Measurements from ENCODE around the gene TSPOAP1.
"Not testable (repeated sequence)": the region's sequence is repeated elsewhere in the genome, so short reads cannot be mapped to it uniquely, and the experiment has no call there.

The TSPOAP1 gene

DNA sequence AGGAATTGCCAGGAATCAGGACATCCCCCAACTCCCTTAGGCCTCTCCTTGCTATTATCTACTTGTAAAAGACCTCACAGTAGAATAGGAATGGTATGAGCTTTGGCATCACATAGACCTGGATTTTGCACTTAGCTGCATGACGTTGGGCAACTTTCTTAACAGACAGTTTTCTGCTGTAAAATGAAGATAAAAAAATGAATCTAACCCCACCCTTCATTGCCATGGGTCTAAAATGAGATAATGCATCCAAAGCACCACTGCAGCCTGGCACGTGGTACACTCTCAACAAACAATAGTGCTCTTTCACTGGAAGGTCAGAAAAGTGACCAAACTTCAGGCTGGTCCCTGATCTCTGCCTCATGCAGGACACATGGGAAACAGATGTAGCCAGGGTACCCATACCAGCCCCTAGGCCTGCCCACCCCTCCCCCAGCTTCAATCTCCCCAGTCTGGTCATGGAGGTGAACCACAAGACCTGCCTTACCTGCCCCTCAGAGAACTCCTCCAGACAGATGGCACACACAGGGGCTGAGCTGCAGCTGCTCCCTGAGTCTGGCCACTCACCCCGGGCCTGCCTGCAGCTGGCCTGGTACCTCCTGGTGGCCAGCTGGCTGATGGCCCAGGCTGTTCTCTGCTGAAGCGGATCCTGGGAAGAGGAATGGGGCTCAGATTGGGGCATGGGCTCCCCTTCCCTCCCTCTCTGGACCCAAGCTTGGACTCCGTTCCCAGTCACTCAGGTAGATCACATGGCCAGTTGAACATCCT, 31.9 kb upstream of the TSPOAP1 start:
- DNase-seq = no peak

DNA sequence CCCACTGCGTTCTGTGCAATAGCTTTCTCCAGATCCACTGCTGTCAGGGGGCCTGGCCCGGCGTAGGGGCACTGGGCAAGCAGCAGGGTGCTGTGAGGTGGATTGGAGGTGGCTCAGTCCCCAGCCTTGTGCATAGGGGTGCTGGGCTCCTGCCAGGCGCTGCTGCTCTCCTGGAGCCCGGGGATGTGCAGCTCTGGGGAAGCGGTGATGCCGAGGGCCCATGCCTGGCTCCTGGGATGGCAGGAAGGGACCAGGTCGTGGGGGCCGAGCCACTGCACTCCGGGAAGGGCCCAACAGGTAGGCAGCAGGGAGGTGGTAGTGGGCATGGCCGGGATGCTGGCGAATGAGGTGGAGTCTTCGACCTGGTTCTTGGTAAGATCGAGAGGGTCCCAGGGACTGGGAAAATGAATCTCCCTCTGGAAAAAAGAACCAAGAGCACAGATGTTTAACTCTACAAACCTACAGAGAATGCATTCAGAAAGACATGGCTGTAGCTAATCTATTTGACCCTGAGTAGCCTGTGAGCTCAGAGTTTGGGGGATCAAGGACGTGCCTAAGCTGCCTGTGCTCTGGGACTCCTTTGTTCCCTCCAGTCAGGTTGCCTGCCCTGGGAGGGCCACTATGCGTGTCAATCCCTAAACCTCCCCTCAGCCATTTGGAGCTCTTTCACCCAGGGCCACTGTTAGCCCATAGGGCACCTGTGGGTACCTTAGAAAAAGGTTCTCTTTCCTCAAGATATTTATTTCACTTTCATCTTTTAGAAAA, 30.0 kb upstream of the TSPOAP1 start:
- DNase-seq = no peak

DNA sequence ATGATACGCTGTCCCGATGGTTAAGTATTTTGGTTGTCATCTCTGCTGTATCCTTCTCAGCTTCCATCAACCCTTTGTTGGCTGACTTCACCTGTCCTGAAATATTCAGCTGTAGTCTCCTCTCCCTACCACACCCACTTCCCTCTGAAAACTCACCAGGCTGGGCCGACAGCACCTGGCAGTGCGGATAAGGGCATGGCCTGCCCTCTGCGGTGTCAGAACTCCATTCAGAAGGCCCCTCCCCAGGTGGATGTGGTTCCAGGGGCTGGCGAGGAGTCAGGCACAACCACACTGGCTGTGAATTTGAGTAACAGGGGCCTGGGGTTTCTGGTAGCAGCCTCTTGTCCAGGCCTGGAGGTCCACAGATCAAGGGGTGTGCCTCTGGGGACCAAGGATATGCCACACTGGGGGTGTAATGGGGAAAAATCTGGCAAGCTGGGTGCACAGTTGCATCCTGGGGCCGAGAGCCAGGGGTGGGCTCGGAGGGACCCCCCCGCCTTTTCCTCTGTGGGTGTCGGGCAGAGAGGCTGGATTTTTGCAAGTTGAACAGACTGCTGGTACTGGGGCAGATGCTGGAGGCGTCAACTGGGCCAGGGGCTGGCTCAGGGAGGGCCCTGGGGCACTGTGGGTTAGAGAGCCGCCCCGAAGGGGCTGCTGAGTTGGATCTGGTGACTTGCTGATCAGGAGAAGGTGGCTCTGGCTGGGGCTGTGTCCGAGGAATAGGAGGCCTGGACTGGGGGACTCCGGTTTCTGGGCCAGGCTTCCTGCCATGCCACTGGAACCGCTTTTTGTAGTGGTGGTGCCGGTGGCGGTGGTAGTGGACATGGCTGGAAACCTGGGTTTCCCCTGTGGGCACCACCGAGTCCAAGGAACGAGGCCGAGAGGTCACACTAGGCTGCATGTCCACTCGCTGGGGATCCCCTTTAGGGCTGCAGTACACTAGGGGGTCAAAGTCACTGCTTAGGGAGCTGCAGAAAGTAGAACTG, 29.0 kb upstream of the TSPOAP1 start:
- DNase-seq = no peak

DNA sequence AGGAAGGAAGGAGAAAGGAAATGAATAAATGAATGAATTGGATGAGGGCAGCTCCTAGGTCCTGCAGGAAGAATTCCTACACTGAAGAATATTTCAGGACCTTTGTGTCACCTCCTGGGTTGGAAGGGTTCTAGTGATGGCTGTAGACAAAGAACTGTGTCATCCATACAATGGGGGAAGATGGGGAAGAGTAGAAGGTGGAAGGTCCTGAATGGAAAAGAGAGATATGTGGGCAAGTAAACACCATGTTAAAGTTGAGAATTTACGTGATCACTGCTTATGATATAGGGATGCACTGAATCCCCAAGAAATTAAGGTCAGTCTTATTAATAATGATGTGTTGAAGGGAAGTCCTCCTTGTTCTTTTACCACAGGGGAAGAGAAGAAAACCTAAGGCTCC, 27.6 kb upstream of the TSPOAP1 start:
- no peak for DNase-seq

DNA sequence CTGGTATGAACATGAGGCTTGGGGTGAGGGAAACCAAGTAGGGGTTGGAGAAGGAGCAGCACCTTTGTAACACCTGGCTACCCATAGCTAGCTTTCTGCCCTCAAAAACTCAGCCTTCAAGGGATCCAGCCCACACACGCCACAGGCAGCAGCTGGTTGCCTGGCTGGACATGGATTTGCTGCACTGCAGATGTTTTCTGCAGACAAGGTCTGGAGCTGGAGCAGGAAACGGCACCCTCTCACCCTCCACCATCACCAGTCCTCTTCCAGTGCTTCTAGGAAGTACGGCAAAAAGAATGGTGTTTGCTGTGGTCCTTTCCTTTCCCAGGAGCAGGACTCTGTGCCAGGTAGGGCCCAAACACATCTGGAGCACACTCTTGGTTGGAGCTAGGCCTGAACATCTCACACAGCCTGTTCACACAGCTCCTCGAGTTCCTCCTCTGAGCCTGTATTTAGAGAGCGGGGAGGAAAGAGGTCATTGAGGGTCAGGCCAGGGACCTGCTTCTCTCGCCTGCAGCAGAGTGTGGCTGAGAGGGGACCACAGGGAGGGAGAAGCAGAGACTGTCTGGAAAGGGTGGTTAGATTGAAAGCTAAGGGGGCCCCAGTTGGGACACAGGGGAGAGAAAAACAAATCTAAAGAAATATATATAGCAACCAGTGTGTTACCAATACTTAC, 26.1 kb upstream of the TSPOAP1 start:
- no peak for DNase-seq

DNA sequence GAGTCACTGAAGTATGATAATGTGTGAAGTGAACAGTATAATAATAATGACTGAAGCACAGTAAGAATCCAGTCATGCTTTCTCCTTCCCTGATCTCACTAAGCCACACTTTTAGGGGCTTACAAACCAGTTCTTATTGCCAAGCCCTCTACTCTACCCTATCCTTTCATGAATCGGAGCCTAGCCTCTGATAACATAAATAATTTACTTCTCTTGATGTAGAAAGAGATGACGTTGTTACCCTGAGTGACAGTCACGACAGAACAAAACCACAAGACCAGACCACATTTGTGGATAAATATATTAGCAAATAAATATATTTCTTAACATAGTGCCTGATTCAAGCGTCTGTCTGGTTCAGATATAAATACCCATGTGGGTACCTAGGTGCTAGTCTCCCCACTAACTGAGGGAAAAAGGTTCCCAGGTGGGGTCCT, 24.8 kb upstream of the TSPOAP1 start:
- DNase-seq = no peak

DNA sequence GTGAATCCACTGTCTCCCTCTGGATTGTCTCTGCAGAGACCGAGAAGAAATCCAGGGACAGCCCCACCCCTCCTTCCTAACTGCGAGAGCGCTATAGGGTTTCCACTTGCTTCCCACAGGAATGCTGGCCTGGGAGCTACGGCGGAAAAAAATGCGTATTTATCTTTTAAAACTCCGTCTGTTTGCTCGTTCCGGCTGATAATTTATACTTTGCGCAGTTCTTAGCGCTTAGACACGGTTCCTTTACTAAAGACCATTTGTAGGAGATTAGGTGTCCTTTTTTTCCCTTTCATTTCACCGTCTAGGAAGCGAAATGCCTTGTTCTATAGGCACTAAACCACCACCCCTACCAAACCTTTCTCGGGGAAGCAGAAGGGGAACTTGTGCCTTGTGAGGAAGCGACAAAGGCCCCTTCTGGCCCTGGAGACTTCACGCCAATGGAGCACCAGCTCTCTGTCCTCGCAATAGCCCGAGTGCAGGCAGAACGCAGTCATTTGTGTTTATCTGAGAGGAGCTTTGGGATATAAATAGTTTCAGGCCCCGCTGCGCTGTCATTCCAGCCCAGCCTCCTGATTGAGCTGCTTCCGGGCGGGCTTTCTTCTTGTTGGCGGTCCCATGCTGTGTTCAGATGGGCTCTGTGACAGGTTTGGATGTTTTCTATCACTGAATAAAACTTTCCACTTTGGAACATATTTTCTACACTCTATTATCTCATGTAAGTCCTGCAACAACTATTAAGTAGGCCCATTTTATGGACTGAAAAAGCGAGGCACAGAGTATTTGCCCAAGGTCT, 24.2 kb upstream of the TSPOAP1 start:
- DNase-seq = no peak

DNA sequence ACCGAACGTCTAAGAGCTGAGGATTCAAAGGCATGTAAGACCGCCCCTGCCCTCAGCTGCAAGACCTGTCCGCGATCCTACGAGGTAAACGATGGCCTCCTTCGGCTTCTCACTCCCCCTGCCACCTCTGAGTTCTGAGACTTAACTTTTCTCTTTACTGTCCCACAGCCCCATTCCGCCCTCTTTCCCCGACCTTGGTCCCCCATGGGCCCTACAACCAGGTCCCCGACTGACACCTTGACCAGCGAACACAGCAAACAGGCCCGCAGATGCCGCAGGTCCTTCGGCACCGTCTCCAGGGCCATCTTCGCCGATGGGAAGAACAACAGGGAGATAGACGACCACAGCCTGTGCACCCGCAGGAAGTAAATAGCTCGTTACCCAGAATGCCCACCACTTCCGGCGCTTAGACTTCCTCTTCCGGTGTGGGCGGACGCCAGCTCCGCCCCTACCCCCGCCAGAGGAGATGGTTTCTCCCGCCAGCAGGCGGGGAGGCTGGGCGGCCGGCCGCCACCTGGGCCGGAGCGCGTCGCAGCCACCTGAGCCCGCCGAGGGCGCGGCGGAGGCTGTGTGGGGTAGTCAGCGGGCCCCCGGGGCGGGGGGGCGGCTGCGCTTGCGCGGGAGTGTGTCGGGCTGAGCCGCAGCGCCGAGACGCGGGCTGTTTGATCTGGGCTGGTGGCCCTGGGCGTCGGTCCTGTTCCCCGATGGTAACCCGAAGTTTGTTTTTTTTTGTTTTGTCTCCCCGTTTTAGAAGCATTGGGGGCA, 23.4 kb upstream of the TSPOAP1 start, which contains the start of gene SUPT4H1:
TSS of gene SUPT4H1 (minus strand) at position 371 of the 765 bp plus-strand sequence. CDS start at position 305, 66 bp downstream.
- DNase-seq = peak; percentile 96

DNA sequence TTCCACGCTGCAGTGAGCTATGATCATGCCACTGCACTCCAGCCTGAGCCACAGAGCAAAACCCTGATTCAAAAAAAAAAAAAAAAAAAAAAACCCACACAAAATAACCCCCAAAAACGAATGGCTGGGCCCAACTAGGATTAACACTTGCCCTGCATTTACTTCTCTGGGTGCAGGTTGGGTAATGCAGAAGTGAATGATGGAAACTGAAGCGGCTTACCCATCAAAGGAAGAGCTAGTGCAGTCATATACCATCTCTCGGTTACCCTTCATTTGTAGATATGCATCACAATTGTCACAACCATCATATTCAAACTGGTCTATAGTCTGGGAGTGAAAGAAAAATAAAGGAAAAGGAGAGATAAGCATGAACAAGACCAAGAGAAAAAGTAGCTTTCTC, 22.6 kb upstream of the TSPOAP1 start:
- DNase-seq = no peak

DNA sequence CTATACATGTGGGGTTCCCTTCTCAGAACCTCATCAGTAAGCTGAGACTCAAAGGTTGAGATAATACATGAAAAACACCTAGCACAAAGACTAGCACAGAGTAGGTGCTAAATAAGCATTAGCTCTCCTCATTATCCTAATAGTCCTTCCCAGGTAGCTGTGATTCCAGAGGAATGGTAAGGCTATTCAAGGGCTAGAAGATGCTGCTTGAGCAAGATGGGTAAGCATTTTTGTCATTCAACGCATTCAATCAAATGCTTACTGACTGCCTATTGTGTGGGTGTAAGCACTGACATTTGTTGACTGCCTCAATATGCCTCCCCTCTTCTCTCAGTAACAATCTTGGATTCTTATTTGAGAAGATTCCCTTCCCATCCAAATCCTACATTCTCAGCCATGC, 19.4 kb upstream of the TSPOAP1 start:
- DNase-seq = no peak

DNA sequence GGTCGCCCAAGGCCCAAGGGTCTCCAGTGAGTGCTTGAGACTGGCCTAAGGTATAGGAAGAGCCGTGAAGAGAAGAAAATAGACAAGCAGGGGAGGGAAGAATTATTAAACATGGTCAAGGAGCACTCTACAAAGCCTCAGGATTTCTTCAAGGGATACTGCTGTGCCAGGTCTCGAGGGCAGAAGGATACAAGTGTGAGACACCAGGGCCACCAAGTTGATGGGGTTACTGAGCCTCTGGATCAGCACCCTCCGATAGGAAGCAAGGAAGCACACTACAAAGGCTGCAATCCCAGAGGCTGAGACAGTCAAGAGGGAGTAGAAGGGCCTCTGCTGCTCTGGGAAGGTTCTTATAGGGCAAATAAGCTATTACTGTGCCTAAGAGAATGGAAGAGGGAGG, 16.9 kb upstream of the TSPOAP1 start:
- no peak for DNase-seq

DNA sequence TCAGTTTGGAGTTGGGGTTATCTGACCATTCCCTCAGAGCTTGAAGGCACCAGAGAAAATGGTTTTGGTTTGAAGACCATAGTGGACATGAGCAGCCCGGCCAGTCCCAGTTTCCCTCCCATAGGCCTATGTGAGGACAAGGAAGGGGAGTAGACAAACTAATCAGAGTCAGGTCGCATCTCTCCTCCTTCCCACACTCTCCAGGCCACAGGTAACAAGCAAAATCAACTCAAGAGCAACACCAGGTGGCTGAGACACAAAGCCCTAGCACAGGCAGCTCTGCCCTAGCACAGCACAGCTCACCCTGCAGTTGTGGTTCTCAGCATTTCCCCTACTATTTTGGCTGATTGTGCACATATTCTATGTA, 16.2 kb upstream of the TSPOAP1 start:
- DNase-seq = no peak

DNA sequence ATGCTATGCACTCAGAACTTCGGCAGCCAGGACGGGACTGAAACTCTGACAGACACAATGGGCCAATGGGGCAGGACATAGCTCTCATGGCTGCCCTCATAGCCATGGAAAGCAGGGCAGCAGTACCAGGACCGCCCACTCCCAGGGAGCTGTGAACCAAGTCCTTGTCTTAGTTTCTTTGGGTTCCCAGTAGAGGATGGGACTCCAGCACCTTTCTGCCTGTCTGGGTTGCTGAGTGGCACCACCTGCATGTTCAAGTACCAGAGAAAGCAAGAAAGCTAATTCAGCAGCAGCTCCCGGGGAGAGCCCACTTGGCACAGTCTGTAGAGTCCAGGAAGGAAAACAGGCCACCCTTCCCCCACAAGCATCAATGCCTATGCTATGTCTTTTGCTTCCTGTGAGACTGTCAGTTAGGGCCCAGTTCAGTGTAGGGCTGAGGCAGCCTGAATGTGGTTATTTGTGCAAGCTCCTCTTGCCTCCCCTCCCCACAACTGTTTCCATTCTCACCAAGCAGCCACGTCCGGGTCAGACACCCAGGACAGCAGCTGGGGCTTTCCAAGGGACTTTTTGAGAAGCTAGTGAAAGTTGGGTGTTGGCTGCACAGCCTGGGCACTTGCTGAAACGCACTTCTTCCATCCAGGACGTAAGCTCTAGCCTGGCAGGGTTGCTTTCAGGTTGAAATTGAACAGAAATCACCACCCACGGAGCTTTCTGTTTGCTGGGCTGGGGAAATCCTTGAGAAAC, 15.6 kb upstream of the TSPOAP1 start:
- no peak for DNase-seq

DNA sequence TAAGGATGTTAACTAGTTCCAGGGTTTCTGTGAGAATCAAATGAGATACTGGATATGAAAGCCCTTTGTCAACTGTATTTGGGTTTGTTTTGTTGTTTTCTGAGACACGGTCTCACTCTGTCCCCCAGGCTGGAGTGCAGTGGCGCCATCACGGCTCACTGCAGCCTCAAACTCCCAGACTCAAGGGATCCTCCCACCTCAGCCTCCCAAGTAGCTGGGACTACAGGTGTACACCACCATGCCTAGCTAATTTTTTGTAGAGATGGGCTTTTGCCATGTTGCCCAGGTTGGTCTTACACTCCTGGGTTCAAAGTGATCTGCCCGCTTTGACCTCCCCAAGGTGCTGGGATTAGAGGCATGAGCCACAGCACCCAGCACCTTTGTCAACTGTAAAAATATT, 14.5 kb upstream of the TSPOAP1 start:
- no peak for DNase-seq

DNA sequence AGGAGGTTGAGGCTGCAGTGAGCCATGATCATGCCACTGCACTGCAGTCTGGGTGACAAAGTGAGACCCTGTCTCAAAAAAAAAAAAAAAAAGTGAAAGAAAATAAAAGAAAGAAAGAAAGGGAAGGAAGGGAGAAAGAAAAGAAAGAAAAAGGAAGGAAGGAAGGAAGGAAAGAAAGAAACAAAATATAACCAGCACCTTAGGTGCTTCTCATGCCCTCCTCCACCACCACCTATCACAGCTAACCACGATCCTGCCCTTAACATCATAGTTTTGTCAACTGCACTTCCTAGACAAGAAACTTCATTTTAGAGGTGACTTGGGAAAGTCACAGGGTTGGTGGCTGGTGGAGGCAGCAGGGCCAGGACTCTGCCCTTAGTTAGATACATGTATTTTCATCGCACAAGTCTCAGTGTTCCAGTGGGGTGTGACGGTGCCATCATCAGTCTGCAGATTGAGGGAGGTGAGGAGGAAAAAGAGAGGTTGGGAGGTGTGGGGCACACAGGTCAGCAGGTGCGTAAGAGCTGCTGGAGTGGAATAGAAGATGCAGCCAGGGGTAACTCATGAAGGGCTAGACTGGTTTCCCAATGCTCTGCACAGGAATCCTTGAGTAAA, 13.4 kb upstream of the TSPOAP1 start:
- DNase-seq = no peak

DNA sequence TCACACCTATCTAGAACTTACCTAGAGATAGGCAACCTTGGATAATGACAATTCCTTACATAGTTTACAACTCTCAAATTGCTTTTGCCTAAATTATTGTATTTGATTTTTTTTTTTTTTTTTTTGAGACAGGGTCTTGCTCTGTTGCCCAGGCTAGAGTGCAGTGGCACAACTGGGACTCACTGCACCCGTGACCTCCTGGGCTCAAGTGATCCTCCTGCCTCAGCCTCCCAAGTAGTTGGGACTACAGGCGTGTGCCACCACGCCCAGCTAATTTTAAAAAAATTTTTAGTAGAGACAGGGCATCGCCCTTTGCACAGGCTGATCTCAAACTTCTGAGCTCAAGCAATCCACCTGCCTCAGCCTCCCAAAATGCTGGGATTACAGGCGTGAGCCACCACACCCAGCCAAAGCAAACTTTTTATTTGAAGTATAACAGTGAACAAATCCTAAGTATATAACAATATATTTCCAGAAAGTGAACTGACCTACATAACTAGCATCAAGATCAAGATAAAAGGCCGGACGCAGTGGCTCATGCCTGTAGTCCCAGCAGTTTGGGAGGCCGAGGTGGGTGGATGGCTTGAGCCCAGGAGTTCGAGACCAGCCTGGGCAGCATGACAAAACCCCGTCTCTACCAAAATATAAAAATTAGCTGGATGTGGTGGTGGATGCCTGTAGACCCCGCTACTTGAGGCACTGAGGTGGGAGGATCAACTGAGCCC, 12.7 kb upstream of the TSPOAP1 start:
- not testable (repeated sequence) for DNase-seq

DNA sequence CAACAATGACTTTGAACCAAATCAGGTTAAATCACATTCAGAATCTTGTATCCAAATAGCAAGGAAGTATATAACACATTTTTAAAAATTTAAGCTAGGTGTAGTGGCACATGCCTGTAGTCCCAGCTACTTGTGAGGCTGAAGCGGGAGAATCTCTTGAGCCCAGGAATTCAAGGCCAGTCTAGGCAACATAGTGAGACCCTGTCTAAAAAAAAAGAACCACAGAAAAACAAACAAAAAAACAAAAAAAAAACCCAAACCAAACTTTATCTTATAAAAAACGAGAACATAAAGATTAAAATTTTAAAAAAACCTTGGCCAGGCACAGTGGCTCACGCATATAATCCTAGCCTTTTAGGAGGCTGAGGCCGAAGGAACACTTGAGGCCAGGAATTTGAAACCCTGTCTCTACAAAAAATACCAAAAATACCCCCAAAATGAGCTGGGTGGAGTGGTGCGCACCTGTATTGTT, 11.8 kb upstream of the TSPOAP1 start:
- DNase-seq = no peak

DNA sequence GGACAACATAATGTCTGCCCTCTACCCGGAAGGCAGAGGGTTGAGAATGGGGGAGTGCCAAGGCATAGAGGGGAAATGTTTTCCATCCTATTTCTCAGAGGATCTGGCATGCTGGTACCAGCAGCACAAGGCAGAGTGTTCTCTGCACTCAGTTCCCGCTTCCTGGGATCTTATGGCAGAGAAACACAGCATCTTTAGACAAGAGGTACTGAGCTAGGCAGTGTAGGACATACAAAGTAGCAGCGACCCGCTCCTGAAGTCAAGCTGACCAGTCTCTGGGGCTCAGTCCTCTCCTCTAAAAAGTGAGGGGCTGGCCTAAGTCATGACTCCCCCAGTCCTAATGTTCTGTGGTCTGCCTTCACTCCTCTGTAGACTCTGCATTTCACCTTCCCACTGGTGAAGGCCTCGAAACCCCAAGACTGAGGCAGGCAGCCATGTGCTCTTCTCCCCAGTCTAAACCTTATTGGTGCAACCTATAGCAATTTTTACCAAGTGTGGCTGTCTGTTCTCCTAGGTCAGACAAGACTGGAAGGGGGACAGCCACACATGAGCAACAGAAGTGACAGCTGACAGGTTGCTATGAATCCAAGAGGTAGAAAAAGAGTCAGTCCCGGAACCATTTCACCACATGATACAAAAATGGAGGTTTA, 11.3 kb upstream of the TSPOAP1 start:
- DNase-seq = no peak

All from retina (tissue), 1 donor.